GM12878 (cell line): ENCODE data around the gene ALDH3A2.

Source experiments
- CBFB ChIP-seq: IDR thresholded peaks from 2 replicates; pipeline ENCODE4 v1.6.1; 2016; ENCODE audit warnings: antibody characterized with exemption, low read depth
- CTCF ChIP-seq, 3 experiments: IDR thresholded peaks in 2 of 3; conservative IDR thresholded peaks in 1 of 3; 2 replicates each; pipeline ENCODE4 v1.5.1; 2011; ENCODE audit warnings: low read depth in 3 of 3, low read length in 3 of 3, mild to moderate bottlenecking in 3 of 3, control low read depth in 2 of 3, moderate library complexity in 2 of 3, inconsistent platforms in 1 of 3, mixed read lengths in 1 of 3; ENCODE audit not compliant: control insufficient read depth in 2 of 3, insufficient read depth in 1 of 3; ENCODE audit errors: extremely low read depth in 1 of 3
- EP300 ChIP-seq, 2 experiments: fragments of 150-350 bp in 1 of 2; IDR thresholded peaks; 2 replicates each; pipeline ENCODE4 v1.6.1; 2011 to 2012; ENCODE audit warnings: low read depth in 2 of 2, low read length in 2 of 2, borderline replicate concordance in 1 of 2, improper control_type of control experiment in 1 of 2, inconsistent platforms in 1 of 2; ENCODE audit not compliant: control insufficient read depth in 1 of 2
- KDM1A ChIP-seq: fragments of 200-600 bp; sonication (generic); IDR thresholded peaks from 2 replicates; pipeline ENCODE4 v1.6.1; 2016; ENCODE audit warnings: borderline replicate concordance
- SIN3A ChIP-seq: IDR thresholded peaks from 2 replicates; pipeline ENCODE4 v1.6.1; 2012; ENCODE audit warnings: low read depth, low read length, improper control_type of control experiment
- STAT1 ChIP-seq: fragments of 450-650 bp; conservative IDR thresholded peaks from 2 replicates; pipeline ENCODE4 v1.6.1; 2014; ENCODE audit warnings: antibody characterized with exemption, mild to moderate bottlenecking
- ZBTB11 ChIP-seq: fragments of 450-650 bp; formaldehyde crosslinking; IDR thresholded peaks from 2 replicates; pipeline ENCODE4 v1.5.0; 2022; ENCODE audit warnings: mild to moderate bottlenecking, missing genetic modification characterization
- ZNF274 ChIP-seq: IDR thresholded peaks from one replicate; pipeline ENCODE4 v1.8.0; 2011; ENCODE audit not compliant: insufficient read length, insufficient read depth

- TF ChIP-seq KDM1A (no peak), SIN3A (no peak), EP300 (IDR thresholded peaks at IDR 0.05; ENCODE audit: borderline replicate concordance in 1 of 2, control insufficient read depth in 1 of 2, low read depth in 2 of 2, low read length in 2 of 2) (no peak), CTCF (IDR thresholded peaks at IDR 0.05 in 2 of 3, conservative IDR thresholded peaks at IDR 0.05 in 1 of 3; ENCODE audit: control insufficient read depth in 2 of 3, extremely low read depth in 1 of 3, insufficient read depth in 1 of 3, low read depth in 3 of 3, low read length in 3 of 3) (no peak), STAT1 (no peak), ZNF274 (no peak), CBFB (no peak), ZBTB11 (CRISPR knock-in tag) (no peak)
Observed at GRCh38 chr17:19641687-19642372, 6.7 kb upstream of the ALDH3A2 start.
